GM21381 (cell line): ENCODE results near the gene USP31.
"Not testable (repeated sequence)": the region's sequence is repeated elsewhere in the genome, so short reads cannot be mapped to it uniquely, and the experiment has no call there.

Experiments
- ATAC-seq: cut with Tn5 transposase; IDR thresholded peaks from one replicate; pipeline ENCODE4 v1.9.1; 2021; ENCODE audit warnings: mild to moderate bottlenecking, moderate library complexity; ENCODE audit not compliant: unreplicated experiment

Gene USP31

GRCh38 chr16:23160574-23160973 is 11.3 kb upstream of the USP31 start:
- ATAC-seq, result no peak

DNA sequence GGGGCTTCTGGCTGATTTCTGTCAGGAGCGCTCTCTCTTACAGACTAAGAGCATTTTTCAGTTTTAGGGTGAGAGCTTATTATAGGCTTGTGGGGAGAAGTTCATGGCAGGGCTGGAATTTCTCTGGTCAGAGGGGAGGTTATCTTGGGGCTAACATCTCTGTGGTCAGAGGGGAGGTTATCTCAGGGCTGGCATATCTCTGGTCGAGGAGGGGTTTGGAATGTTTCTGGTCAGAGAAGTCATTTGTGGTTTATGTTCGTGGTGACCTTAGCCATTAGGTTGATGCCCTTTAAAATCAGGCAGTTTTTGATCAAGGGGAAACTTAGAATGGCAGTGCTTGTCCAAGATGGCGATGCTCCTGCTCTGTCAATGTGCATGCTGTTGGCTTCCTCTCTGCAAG is 10.8 kb upstream of the USP31 start:
- no peak for ATAC-seq

- no peak for ATAC-seq
Measured at GRCh38 chr16:23158114-23158513, 8.9 kb upstream of the USP31 start.

- ATAC-seq, result no peak
Measured at GRCh38 chr16:23156946-23157460, 7.8 kb upstream of the USP31 start.

DNA sequence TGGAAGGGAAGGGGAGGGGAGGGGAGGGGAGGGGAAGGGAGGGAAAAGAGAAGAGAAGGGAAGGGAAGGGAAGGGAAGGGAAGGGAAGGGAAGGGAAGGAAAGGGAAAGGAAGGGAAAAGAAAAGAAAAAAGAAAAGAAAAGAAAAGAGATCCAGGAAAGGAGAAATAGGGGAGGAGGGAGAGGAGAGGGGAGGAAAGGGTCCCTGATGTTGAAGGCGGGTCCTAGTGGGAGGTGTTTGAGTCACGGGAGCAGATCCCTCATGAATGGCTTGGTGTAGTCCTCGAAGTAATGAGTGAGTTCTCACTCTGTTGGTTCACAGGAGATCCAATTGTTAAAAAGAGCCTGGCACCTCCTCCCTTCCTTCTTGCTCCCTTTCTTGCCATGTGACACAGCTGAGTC is 6.9 kb upstream of the USP31 start:
- ATAC-seq, result no peak

DNA sequence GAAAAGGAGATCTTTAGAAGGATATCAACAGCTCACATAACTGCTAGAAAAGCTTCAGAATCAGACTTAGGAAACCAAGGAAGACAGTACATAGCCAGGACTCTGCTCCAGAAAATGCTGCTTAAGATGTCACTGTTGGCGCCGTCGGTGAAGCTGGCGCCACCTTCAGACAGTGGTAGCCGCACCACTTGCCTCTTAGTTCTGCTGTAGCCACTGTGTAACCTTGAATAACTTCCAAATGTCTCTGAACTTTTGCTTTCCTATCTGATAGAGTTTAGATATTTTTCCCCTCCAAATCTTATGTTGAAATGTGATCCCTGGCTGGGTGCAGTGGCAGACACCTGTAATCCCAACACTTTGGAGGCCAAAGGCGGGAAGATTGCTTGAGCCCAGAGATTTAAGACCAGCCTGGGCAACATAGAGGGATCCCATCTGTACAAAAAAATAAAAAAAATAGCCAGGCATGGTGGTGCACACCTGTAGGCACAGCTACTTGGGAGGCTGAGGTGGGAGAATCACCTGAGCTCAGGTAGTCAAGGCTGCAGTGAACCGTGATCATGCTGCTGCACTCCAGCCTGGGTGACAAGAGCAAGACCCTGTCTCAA is 6.3 kb upstream of the USP31 start:
- ATAC-seq, result no peak

DNA sequence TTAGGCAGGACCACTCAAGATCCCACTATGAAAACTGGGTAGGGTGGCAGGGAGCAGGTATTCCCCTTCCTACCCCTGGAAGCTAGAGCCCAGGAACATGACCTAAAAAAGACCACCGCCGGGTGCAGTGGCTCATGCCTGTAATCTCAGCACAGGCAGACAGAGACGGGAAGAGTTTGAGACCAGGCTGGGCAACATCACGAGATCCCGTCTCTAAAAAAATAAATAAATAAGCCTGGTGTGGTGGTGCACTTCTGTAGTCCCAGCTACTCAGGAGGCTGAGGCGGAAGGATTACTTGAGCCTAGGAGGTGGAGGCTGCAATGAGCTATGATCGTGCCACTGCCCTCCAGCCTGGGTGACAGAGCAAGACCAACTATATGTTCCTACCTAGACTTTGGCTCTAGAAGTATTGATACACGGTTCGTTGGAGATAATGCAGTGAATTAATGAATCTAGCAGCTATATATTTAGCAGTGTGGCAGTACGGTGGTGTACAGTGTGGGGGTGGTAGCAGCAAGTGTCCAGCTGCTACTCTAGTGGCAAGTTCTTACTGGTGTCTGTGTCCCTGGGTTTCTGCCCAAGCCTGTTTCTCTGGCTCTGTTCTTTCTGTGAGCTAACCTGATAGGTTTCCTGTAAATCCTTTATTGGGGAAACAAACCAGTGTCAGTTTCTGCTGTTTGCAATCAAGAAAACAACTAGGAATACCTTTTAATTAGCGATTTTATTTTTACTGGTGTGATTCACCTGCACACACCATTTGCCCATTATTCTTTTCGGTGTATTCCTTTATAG is 3.3 kb upstream of the USP31 start:
- no peak for ATAC-seq

DNA sequence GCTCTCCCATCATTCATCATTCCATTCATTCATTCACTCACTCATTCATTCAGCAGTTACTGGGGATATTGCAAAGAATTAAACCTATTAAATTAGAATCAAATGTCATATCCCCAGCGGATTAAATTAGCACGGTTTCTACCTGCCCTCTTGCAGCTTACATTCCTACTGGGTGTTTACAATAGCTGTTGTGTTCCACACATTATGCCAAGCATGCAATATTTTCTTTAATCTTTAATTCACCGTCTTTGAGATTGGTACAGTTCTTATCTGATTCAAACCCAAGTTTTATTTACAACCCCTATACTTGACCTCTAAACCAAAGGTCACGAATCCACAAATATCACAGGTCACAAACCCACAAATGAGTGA is 727 bp upstream of the USP31 start:
- ATAC-seq, result no peak

GRCh38 chr16:23148513-23149266 is 562 bp downstream of the USP31 start:
- peak; percentile 41 for ATAC-seq

GRCh38 chr16:23148166-23148512 is 1.1 kb downstream of the USP31 start:
- ATAC-seq, result no peak

- no peak for ATAC-seq
Measured at GRCh38 chr16:23147666-23148065, 1.6 kb downstream of the USP31 start.

DNA sequence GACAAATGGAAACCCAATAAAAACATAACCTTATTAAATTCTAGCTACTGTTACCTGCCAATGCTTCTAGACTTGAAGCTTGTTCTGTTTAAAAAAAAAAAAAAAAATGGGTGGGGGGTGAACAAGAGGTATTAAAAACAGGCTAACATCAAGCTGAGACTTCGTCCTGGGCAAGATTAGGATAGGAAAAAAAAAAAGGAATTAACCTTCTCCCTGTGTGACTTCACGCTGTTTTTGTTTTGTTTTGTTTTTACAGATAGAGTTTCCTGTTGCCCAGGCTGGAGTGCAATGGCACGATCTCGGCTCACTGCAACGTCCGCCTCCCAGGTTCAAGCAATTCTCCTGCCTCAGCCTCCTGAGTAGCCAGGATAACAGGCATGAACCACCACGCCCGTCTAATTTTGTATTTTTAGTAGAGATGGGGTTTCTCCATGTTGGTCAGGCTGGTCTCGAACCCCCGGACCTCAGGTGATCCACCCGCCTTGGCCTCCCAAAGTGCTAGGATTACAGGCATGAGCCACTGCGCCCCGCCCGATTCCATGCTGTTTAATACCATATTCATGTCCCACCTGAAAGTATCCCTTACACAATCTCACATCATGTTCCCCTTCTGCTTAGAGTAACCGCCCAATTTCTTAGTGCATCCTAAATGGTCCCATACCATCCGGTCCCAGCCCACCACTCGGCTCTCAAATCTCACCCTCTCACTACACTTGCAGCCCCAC is 2.2 kb downstream of the USP31 start:
- ATAC-seq, result no peak

- ATAC-seq, result no peak
Measured at GRCh38 chr16:23145608-23146007, 3.6 kb downstream of the USP31 start.

DNA sequence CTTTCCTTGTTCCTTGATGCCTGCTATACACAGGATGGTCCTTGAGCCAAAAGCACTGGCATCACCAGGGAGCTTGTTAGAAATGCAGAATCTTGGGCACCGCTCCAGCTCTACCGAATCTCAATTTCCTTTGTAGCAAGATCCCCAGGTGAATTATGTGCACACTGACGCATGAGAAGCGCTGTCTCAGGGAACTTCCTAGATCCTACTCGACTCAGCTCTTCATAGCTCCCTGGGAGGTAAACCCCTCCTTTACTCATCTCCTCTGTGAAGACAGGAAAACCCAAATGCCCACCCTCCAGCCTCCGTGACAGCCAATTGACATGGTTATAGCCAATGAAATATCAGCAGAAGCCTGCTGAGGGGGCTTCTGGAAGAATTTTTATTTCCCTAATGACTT is 4.1 kb downstream of the USP31 start:
- no peak for ATAC-seq

DNA sequence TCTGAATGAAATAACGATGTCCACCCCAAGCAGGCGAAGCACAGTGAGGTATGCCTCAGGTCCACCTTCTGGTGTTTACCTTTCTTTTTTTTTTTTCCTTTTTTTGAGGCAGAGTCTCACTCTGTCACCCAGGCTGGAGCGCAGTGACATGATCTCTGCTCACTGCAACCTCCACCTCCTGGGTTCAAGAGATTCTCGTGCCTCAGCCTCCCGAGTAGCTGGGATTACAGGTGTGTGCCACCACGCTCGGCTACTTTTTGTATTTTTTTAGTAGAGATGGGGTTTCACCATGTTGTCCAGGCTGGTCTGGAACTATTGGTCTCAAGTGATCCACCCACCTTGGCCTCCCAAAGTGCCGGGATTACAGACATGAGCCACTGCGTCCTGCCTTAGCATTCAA is 4.9 kb downstream of the USP31 start:
- not testable (repeated sequence) for ATAC-seq

DNA sequence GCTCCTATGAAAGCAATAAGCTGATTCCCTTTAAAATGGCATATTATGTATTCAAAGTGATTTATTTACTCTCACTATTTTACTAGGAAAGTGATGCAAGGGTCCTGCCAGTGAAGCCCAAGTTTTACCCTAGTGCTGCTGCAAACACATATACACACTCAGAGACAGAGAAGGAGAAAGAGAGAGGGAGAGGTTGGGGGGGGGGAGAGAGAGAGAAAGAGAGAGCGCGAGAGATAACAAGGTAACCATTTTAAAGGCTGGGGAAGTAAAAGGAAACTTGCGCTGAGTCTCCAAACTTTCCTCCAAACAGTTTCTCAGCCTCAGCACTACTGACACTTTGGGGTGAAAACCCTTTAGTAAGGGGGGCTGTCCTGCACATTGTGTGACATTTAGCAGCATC is 5.9 kb downstream of the USP31 start:
- no peak for ATAC-seq

DNA sequence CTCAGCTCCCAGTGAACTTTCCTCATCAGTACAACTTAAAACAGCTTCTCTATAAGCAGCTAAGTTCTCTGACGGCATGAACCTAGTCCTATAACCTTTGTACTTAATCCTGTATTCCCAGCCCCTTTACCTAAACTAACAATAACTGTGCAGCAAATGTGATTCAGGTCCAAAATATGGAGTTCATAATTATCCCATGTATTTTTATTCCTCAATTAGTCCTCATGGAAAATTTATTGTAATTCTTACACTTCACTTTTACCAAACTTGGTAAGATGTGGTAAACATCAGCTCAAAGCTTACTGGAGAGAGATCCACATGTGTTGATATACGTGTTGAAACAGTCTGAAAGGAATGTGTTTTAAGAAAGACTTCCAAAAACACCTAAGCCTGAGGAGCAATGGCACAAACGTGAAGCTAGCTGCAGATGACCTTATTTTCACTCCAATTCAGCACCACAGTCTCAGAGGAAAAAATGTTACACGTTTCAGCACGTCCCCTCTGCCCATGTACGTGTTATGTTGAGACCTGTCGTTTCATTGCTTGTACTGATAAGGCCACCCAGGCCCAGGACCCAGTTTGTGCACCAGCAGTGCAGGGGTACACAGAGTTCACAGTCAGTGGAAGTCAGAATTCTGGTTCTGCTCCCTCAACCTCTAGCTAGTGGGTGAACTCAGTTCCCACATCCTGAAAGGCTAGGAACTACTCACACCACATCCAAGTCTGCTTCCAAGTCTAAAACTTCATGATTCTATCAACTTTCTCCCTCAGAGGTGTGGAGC is 7.1 kb downstream of the USP31 start:
- no peak for ATAC-seq

DNA sequence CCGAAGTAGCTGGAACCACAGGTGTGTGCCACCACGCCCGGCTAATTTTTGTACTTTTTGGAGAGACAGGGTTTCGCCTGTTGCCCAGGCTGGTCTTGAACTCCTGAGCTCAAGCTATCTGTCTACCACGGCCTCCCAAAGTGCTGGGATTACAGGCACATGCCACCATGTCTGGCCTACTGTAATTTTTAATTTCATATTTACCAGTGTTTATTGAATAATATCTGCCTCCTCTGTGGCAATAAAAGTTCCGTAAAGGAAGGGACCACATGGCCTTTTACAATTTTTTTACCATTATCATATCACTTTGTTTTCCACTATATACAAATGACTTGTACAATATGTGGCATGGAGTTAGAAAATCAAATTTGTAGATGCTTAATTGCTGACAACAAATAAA is 7.8 kb downstream of the USP31 start:
- ATAC-seq, result no peak

DNA sequence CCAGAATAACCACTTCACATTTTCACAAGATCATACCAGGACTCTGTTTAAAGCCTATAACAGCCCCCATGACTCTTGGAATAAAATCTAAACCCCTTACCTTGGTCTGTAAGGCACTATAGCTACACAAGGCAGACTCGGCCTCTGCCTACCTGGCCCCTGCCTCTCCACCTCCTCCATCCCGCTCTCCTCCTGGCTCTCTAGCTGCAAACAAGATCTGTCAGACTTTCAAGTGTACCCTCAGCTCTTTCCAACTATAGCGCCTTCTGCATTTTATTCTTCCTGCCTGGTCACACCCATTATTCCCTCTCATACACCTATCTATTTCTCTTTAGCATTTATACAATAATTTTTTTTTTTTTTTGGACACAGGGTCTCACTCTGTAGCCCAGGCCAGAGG is 8.2 kb downstream of the USP31 start:
- ATAC-seq, result no peak

GRCh38 chr16:23140107-23140506 is 9.1 kb downstream of the USP31 start:
- no peak for ATAC-seq

DNA sequence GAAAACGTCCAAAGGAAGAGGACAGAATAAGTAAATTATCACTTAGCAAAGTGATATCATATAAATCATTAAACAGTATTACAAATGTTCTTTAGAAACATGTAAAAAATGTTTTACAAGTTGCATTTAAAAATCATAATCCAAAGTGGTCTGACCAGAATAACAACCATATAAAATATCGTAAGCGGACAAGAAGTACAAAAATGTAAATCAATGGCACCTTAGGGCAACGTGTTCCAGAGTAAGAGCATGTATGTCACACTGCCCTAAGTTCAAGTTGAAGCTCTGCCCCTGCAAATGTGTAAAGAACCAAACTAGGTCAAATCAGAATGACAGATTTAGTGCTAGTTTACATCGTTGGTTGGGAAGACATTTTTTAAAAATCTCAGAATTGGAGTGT is 11.4 kb downstream of the USP31 start:
- ATAC-seq, result no peak
